HEK293T (cell line): Measurements from ENCODE around the gene BTBD19.

ENCODE experiments used
- ARNT ChIP-seq: fragments of 450-650 bp; IDR thresholded peaks from 2 replicates; pipeline ENCODE4 v1.6.1; 2017; ENCODE audit warnings: mild to moderate bottlenecking
- CTBP1 ChIP-seq: fragments of 450-650 bp; IDR thresholded peaks from 2 replicates; pipeline ENCODE4 v1.6.1; 2016; ENCODE audit warnings: borderline replicate concordance
- FOXK2 ChIP-seq: fragments of 450-650 bp; IDR thresholded peaks from 2 replicates; pipeline ENCODE4 v1.6.1; 2016; ENCODE audit warnings: mild to moderate bottlenecking
- HDGF ChIP-seq: fragments of 450-650 bp; IDR thresholded peaks from 2 replicates; pipeline ENCODE4 v1.6.1; 2017; ENCODE audit warnings: antibody characterized with exemption, borderline replicate concordance
- SP1 ChIP-seq: fragments of 450-650 bp; IDR thresholded peaks from 2 replicates; pipeline ENCODE4 v1.6.1; 2017
- SUZ12 ChIP-seq: fragments of 450-650 bp; IDR thresholded peaks from 2 replicates; pipeline ENCODE4 v1.6.1; 2016; ENCODE audit warnings: mild to moderate bottlenecking
- ZNF384 ChIP-seq: fragments of 450-650 bp; IDR thresholded peaks from 2 replicates; pipeline ENCODE4 v1.6.1; 2016

- TF ChIP-seq FOXK2 (no peak), ZNF384 (no peak), ARNT (no peak), CTBP1 (no peak), SP1 (no peak), SUZ12 (no peak), HDGF (no peak)
These were observed 9.6 kb downstream of the BTBD19 start for GRCh38 chr1:44817771-44818495.
